Endothelial cell (in vitro differentiated cells): Measurements from ENCODE around the gene CCDC85B. TPM values are rescaled to one million over a fixed set of nuclear protein-coding genes. Genes with fewer than 3 reads are reported as not detected.

ENCODE experiments used
- DNase-seq: peaks from one replicate; pipeline ENCODE4 v3.0.0; 2021; ENCODE audit warnings: low spot score
- H3K27ac Mint-ChIP-seq: one replicate; pipeline ENCODE4 v1.8.0; 2021; ENCODE audit warnings: mixed read lengths, inconsistent platforms; ENCODE audit not compliant: unreplicated experiment
- H3K27me3 Mint-ChIP-seq: one replicate; pipeline ENCODE4 v1.8.0; 2021; ENCODE audit warnings: mild to moderate bottlenecking, moderate library complexity, mixed read lengths, inconsistent platforms; ENCODE audit not compliant: unreplicated experiment
- H3K36me3 Mint-ChIP-seq: one replicate; pipeline ENCODE4 v1.8.0; 2021; ENCODE audit warnings: mild to moderate bottlenecking, low read depth, mixed read lengths, inconsistent platforms; ENCODE audit not compliant: unreplicated experiment
- H3K4me1 Mint-ChIP-seq: one replicate; pipeline ENCODE4 v1.8.0; 2021; ENCODE audit warnings: mild to moderate bottlenecking, mixed read lengths, inconsistent platforms; ENCODE audit not compliant: unreplicated experiment
- H3K4me3 Mint-ChIP-seq: one replicate; pipeline ENCODE4 v1.8.0; 2021; ENCODE audit warnings: mild to moderate bottlenecking, mixed read lengths, inconsistent platforms; ENCODE audit not compliant: unreplicated experiment
- H3K9me3 Mint-ChIP-seq: one replicate; pipeline ENCODE4 v1.8.0; 2021; ENCODE audit warnings: mixed read lengths, inconsistent platforms; ENCODE audit not compliant: unreplicated experiment
- total RNA-seq: library from RNA; stranded (reverse); fragmentation: NEBNext Ultra II Directional; extraction: Animal tissue kit (Norgen Biotek cat#: 25700); gene quantifications from one replicate; pipeline ENCODE4 v1.2.1, GENCODE V29; 2021; ENCODE audit not compliant: unreplicated experiment
- TF ChIP-seq, protein P1 (sequence below): fragments of 200-600 bp; sonication (generic); IDR thresholded peaks from one replicate; pipeline ENCODE4 v1.5.0; 2021; ENCODE audit warnings: antibody characterized with exemption; ENCODE audit not compliant: unreplicated experiment

CCDC85B gene
- total RNA-seq, 1 donor from 2014 or later: 90.7 TPM

DNA sequence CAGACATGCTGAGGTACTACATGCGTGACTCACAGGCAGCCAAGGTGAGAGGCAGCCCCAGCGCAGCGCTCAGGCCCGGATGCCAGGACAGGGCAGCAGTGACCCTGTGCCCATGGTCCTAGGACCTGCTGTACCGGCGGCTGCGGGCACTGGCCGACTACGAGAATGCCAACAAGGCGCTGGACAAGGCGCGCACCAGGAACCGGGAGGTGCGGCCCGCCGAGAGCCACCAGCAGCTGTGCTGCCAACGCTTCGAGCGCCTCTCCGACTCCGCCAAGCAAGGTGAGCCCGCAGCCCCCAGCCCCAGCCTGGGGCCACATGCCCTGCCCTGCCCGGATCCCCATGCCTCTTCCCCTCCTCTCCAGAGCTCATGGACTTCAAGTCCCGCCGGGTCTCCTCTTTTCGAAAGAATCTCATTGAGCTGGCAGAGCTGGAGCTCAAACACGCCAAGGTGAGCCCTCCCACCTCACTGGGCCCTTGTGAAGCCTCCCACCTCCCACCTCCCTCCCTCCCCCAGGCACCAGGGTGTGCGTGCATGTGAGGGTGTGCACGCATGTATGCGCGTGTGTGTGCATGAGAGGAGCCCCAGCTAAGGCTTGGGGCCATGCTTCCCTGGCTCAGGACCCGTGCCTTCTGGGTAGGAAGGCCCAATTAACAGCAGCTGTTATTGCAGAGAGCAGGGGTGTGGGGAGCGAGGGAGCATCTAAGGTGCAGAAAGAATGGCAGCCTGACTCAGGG, 37.8 kb upstream of the CCDC85B start:
- peak overlapping the region; percentile 85 for H3K4me3 Mint-ChIP-seq

DNA sequence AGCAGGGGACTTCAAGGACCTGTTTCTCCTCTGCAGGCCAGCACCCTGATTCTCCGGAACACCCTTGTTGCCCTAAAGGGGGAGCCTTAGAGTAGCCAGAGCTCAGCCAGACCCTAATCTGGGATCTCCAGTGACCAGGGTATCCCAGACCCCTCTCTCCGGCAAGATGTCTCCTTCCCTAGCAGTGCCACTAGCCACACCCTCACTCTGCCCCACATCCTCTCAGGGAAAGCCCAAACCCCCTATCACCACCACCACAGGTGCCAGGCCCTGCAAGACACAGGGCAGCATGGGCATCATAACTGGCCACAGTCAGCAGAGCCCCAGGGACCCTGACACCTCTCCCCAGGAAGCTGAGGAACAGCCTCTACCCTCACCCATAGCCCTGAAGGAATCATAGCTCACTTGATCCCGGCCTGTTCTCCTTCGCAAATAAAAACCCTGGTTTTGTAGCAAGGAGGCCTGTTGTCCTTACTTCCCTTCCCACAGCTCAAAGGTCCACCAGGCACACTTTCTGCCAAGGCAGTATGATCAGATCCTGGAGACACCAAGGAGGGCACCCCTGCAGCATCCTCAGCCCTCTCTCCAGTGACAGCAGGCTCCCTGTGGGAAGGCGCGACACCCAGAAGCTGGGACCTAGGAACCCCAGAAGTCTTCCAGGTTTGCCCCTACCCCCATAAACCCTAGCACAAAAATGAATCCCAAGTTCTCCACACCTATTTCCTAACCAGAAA, 37.1 kb upstream of the CCDC85B start:
- DNase-seq: no peak
- peak overlapping the region; percentile 88 for H3K4me3 Mint-ChIP-seq
- H3K27me3 Mint-ChIP-seq: peaks cover 45% of the 10 kb centered on the region
- H3K27ac Mint-ChIP-seq: peak overlapping the region; percentile 48
- H3K9me3 Mint-ChIP-seq: no peaks in the 10 kb centered on the region
- peaks cover 47% of the 10 kb centered on the region for H3K36me3 Mint-ChIP-seq
- peaks cover 33% of the 10 kb centered on the region for H3K4me1 Mint-ChIP-seq
- TF ChIP-seq, protein P1, sequence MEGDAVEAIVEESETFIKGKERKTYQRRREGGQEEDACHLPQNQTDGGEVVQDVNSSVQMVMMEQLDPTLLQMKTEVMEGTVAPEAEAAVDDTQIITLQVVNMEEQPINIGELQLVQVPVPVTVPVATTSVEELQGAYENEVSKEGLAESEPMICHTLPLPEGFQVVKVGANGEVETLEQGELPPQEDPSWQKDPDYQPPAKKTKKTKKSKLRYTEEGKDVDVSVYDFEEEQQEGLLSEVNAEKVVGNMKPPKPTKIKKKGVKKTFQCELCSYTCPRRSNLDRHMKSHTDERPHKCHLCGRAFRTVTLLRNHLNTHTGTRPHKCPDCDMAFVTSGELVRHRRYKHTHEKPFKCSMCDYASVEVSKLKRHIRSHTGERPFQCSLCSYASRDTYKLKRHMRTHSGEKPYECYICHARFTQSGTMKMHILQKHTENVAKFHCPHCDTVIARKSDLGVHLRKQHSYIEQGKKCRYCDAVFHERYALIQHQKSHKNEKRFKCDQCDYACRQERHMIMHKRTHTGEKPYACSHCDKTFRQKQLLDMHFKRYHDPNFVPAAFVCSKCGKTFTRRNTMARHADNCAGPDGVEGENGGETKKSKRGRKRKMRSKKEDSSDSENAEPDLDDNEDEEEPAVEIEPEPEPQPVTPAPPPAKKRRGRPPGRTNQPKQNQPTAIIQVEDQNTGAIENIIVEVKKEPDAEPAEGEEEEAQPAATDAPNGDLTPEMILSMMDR: no peak

More for the DNA sequence above, 37.8 kb upstream of the CCDC85B start:
- no peaks in the 10 kb centered on the region for H3K9me3 Mint-ChIP-seq
- TF ChIP-seq, protein P1: no peak
- no peak overlapping the region for H3K27ac Mint-ChIP-seq
- peaks cover 31% of the 10 kb centered on the region for H3K4me1 Mint-ChIP-seq
- H3K27me3 Mint-ChIP-seq: peaks cover 50% of the 10 kb centered on the region
- DNase-seq: no peak
- peaks cover 47% of the 10 kb centered on the region for H3K36me3 Mint-ChIP-seq

DNA sequence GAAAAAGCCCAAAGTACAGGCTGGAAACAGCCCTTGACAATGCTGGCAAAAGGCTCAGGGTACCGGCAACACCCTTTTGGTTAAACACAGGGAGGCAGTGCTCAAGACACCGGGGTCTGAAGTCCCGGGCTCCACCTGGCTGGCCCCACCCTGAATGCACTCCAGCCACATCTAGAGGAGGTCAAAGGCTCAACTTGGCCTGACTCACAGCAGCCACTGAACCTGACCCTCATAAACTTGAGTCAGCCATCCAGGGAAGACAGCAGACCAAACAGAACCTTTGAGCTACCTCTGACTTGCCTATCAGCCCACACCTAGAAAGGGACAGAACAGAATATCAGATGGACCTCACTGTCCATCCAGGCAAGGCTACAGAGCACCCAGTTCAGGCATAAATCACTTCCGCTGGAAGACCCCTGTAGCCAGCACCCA, 36.3 kb upstream of the CCDC85B start:
- DNase-seq: no peak
- Mint-ChIP-seq H3K27me3 (peaks cover 51% of the 10 kb centered on the region), H3K27ac (peak overlapping the region; percentile 72), H3K9me3 (no peaks in the 10 kb centered on the region), H3K36me3 (peaks cover 47% of the 10 kb centered on the region), H3K4me3 (peak overlapping the region; percentile 88), H3K4me1 (peaks cover 37% of the 10 kb centered on the region)
- TF ChIP-seq, protein P1: no peak

DNA sequence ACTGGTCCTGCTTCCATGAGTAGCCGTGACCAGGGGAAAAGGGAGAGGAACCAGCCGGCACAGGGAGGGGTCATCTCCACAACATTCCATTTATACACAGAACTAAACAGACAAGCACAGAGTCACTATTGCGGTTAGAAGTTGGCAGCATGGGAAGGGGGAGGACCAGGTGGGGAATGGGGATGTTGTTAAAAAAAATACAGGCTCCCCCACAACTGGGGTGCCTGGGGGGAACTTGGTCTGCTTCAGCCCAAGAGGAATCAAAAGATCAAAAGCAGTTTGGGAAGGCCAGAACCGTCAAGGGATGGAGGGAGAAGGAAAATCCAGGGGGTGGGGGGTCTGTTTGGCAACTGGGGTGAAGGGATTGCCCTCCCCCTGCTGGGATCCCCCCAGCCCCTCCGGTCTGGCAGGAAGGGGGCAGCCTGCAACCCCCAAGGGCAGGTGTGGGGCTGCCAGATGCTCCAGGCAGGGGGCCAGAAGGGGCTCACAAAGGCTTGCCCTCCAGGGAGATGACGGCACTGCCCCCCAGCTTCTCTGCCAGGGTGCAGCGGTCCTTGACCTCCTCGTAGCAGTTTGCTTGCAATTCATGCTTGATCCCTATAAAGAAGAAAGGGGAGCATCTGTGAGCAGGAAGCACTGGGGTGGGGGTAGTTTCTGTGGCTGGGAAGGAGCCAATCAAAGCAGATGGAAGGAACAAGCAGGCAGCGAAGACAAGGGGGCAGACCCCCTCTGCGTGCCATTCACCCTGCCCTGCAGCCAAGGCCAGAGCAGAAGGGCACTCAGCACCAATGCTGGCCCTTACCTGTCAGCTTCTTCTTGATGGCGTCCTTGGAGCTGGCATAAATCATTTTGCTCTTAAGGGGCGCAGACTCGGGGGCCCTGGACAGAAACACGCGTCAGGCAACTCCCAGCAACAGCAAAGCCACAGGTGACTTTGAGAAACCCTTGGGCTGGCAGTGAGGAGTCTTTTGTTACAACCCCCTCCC, 35.3 kb upstream of the CCDC85B start:
- peaks cover 47% of the 10 kb centered on the region for H3K36me3 Mint-ChIP-seq
- H3K27ac Mint-ChIP-seq: peak overlapping the region; percentile 72
- no peaks in the 10 kb centered on the region for H3K9me3 Mint-ChIP-seq
- H3K27me3 Mint-ChIP-seq: peaks cover 48% of the 10 kb centered on the region
- TF ChIP-seq, protein P1: no peak
- no peak for DNase-seq
- peak overlapping the region; percentile 97 for H3K4me3 Mint-ChIP-seq
- peaks cover 44% of the 10 kb centered on the region for H3K4me1 Mint-ChIP-seq
